GM12892 (cell line): Measurements from ENCODE around the gene ST6GALNAC2.
A peak's percentile ranks its signal among the peaks of the same experiment; 100 is the strongest.
"Not testable (repeated sequence)": the region's sequence is repeated elsewhere in the genome, so short reads cannot be mapped to it uniquely, and the experiment has no call there.

Source experiments
- POLR2A ChIP-seq: IDR thresholded peaks from 2 replicates; pipeline ENCODE4 v1.6.1; 2011; ENCODE audit warnings: low read depth, low read length, control low read depth
- POLR2AphosphoS5 ChIP-seq: IDR thresholded peaks from 2 replicates; pipeline ENCODE4 v1.6.1; 2011; ENCODE audit warnings: low read depth, low read length, control low read depth

GRCh38 chr17:76564991-76565727 lies 20.5 kb downstream of the ST6GALNAC2 start:
- TF ChIP-seq POLR2AphosphoS5 = peak; percentile 5; the same call in 1 of the 2 replicates
- not testable (repeated sequence) for TF ChIP-seq POLR2A
